ENCODE data around the gene C16orf74.

GRCh38 chr16:85678821-85679220 lies 72.1 kb downstream of the C16orf74 start:
- no peak for TF ChIP-seq CTCF (IDR thresholded peaks at IDR 0.05)
- TF ChIP-seq POLR2A (IDR thresholded peaks at IDR 0.05), result no peak
- no peak for TF ChIP-seq POLR2AphosphoS5 (IDR thresholded peaks at IDR 0.05)
- no peak for TF ChIP-seq EP300 (IDR thresholded peaks at IDR 0.05)
